NAMALWA (cell line): ENCODE results near the gene NPBWR2.
A peak's percentile ranks its signal among the peaks of the same experiment; 100 is the strongest.

Experiments used
- DNase-seq: peaks from one replicate; pipeline ENCODE4 v3.0.0-alpha.2; 2015; ENCODE audit warnings: low spot score

NPBWR2 gene

GRCh38 chr20:64084685-64085152 is 22.6 kb downstream of the NPBWR2 start:
- no peak for DNase-seq

- DNase-seq: no peak
Observed at GRCh38 chr20:64083804-64084684, 23.3 kb downstream of the NPBWR2 start, which contains the start of gene LKAAEAR1. Gene LKAAEAR1, minus strand, starts transcription at chr20:64084398. Its CDS starts 179 bp downstream, at chr20:64084219.

- peak; percentile 71 for DNase-seq
Observed at GRCh38 chr20:64083378-64083803, 24.0 kb downstream of the NPBWR2 start.

DNA sequence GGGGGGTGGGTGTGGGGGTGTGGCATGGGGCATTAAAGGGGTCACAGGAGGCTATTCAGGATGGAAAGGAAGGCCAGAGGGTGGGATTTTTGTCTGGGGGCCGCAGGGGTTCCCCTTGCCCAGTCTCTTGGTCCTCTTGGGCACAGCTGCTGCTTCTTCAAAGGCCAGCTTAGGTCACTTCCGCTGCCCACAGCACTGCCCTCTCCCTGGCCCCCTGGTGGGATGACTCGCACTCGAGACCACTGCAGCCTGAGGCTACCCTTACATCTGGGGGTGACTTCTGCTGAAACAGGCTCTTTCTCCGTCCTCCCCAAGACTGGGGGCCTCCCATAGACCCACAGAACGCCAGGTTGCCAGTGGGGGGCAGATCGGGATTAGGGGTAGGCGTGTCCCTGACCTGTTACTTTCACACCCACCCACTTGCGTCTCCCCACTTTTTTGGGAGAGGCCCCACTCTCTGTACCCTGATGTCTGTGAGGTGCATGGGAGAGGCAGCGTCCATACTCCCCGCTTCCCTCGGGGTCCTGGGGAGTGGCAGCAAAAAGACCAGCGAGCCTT is 24.5 kb downstream of the NPBWR2 start:
- DNase-seq: no peak

DNA sequence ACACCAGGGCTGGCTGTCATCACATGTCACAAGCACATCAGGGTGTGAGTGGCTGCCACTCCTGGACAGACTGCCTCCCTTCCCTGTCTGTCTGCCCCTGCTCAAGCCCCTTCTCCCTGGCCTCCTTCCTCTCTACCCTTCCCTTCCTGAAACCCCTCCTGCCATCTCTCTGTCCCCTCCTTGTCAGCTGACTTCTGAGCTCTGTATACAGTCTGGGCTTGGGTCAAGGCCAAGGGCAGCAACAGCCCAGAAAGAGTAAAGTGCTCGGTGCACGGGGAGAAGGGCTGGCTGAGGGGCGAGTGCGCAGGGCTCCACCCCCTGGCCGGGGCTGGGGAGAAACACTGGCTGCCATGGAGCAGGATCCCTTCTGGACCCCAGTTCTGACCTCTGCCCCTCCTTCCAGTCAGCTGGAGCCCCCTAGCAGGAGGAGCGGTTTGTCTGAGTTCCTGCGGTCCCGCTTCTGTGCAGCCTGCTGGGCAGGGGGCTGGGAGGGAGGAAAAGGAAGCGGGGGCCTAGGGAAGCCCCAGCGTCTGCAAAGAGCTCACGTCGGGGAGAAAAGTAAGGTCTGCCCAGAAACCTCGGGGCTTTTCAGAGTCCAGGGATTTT is 25.1 kb downstream of the NPBWR2 start:
- DNase-seq: no peak

GRCh38 chr20:64081624-64081964 is 25.8 kb downstream of the NPBWR2 start:
- DNase-seq: no peak

- no peak for DNase-seq
Observed at GRCh38 chr20:64080813-64081623, 26.3 kb downstream of the NPBWR2 start.

DNA sequence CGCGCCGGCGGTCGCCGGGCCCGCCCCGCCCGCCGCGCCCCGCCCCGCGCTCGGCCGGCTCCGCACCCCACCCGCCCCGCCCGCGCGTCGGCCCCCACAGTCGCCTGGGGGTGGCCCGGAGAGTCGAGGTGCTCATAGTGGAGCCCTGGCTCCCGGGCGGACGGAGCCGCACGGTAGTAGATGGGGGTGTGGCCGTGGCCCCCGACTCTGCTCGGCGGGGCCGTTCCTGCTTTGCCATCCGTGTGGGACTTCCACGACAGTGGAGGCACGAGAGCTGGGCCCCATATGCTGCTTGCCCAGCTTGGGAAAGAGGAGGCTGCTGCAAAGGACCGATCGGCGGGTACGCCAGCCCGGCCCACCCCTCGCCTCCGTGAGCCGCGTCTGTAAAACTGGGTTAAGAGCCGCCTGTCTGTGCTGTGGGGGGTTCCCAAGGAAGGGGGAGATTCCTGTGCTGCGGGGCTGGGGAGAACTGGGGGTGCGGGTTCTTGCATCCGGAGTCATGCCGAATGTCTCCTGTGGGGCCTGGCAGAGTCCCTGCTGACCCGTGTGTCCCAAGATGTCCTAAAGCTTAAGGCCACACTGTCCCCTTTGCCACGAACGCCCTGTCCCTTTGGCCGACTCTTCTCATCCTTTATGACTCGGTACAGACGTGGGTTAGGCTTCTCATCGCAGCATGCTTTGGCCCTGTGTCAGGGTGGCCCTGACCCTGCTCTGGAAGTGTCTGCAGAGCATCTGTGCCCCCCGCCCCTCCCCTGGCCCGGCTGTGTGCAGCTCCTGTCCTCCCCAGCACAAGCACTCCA is 27.2 kb downstream of the NPBWR2 start, which contains the start of gene OPRL1:
Gene OPRL1 (plus strand): TSS at position 70 of the 800 bp plus-strand sequence. CDS start 12,639 bp downstream, outside the sequence.
- DNase-seq: peak; percentile 53

DNA sequence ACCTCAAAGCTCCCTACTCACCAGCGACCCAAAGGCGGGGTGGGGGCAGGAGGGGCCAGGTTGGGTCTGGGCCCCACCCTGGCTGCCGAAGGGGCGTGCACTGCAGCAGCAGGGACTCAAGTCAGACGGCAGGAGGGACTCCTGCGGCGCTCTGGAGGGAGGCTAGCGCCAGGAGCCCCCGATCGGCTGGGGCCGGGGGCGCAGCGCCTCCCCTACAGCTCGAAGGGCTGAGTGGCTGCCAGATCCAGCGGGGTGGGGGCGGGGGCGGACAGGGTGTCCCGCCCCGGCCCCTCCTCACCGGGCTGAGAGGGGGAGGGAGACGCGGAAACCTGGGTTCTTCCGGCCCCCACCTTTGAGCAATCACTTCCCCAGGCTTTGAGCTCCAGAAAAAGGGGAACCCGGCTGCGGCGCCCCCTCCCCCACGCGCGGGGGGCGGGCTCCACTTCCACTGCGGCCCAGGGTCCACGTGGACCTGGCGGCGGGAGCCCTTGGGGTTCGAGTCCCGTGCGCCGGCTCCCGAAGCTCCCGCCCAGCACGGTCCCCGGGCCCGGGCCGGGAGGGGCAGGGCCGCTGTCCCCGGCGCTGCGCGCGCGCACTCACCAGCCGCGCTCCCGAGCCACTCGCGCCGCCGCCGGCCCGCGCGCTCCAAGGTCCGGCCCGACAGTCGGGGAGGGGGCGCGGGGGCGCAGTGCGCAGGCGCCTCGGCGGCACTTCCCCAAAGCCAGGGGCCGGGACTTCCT is 27.9 kb downstream of the NPBWR2 start, which contains the start of gene RGS19:
Gene RGS19 (minus strand): TSS at position 246 of the 740 bp plus-strand sequence. CDS start 2,632 bp downstream, outside the sequence.
- peak; percentile 84 for DNase-seq

DNA sequence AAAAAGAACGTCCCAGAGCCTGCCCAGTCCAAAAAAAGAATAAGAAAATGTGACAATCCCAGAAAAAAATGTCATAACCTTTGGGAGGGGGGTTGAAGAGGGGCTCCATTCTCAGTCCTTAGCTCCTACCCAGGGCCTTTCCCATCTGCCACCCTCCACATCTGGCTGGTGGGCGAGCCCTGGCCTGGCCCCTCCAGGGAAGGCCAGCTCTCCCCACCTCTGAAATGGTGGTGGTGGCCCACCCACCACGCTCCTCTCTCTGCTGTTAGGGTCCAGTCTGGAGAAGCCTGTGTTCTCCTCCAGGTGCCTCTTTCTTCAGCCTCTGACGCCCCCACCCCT is 28.5 kb downstream of the NPBWR2 start:
- DNase-seq: no peak

DNA sequence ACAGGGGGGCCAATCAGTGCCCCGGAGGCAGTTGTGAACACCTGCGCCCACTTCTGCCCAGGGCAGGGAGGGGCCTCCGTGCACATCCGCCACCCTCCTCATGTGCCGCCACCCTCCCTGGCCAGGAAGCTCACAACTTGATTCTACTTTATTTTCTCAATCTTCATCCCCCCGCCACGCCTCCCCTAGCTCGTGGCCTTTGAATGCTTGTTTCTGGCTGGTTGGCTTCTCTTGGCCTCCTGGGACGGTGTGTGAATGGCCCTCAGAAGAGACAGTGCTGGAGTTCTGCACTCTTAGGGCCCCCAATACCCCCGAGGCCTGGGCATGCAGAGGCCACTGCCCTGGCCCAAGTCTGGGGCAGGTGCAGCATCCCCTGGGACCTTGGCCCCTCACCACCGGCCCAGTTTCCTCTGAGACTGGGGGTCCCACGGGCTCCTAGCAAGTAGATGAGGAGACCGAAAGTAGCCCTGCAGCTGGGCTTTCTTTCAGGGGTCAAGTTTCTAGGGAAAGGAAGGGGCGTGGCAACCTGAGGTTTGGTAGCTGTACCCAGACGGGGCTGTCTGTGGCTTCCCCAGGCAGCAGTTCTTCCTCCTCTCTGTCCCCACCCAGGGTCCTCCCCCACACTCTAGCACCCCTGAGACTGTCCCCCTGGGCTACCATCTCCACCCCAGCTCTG is 29.4 kb downstream of the NPBWR2 start:
- peak; percentile 95 for DNase-seq

GRCh38 chr20:64077541-64077875 is 29.9 kb downstream of the NPBWR2 start:
- DNase-seq: no peak

GRCh38 chr20:64077094-64077493 is 30.3 kb downstream of the NPBWR2 start:
- peak; percentile 78 for DNase-seq

- DNase-seq: no peak
Observed at GRCh38 chr20:64076061-64076997, 31.0 kb downstream of the NPBWR2 start.

DNA sequence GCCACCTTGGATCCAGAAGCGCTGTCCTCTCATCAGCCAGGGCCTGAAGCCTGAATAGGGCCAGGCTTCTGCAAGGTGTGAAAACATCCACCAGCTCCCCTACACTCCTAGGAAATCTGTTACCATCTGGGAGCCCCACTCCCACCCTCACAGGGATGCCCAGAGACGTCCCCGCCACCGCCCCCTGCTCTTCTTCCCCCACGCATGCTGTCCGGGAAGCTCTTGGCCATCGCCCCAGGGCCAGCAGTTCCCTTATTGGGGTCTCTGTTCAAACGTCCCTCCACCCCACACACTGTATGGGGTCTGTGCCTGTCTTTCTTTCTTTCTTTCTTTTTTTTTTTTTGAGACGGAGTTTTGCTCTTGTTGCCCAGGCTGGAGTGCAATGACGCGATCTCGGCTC is 31.8 kb downstream of the NPBWR2 start:
- no peak for DNase-seq

DNA sequence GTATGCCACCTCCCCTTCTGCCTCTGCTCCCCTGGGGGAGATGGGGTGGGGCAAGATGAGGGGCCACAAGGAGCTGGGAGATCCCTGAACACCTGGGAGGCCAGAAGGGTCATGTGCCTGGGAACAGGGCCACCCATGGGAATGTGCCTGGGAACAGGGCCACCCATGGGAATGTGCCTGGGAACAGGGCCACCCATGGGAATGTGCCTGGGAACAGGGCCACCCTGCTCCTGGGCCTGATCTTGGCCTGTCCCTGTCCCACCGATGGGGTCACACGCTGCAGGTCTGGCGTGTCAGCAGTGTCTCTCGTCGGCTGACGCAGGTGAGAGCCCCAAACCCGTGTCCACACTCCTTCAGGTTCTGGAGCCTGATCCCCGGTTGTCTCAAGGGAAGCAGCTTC is 32.4 kb downstream of the NPBWR2 start:
- DNase-seq: no peak

GRCh38 chr20:64074184-64074789 is 33.1 kb downstream of the NPBWR2 start:
- no peak for DNase-seq

DNA sequence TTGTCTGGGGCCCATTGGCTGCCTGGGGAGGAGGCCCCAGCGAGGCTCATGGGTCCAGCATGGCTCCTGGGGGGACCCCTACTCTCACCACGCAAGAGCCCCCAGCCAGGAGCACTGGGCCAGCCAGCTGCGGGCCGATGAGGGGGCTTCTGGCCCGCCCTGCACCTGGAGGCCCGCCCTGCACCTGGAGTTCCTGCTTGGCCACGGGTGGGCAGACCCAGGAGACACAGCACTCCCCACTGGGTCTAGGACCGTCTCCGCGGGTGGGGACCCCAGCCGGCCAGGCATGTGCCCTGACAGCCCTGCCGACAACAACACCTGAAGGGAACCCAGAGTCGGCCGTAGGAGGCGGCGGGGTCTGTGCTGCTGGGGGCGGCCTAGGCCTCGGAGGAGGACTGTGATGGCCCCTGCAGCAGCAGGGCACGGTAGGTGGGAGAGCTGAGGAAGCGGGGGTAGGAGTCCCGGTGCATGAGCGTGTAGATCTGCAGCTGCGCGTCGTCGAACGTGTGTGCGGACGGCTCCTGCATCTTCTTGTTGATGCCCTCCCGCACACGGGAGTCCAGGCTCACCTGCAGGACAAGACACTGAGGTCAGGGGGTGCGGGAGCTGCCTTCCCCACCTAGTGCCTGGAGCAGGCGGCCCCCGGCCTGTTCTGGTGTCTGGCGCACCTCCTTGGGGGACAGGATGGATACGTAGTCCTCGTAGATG is 33.7 kb downstream of the NPBWR2 start:
- no peak for DNase-seq
